Brain pericyte (primary cell): ENCODE data around the gene RPL27.
"Not testable (repeated sequence)": the region's sequence is repeated elsewhere in the genome, so short reads cannot be mapped to it uniquely, and the experiment has no call there.

Experiments used
- DNase-seq: peaks from one replicate; pipeline ENCODE4 v3.0.0-alpha.2; 2012; ENCODE audit warnings: low read depth, low spot score

The RPL27 gene

DNA sequence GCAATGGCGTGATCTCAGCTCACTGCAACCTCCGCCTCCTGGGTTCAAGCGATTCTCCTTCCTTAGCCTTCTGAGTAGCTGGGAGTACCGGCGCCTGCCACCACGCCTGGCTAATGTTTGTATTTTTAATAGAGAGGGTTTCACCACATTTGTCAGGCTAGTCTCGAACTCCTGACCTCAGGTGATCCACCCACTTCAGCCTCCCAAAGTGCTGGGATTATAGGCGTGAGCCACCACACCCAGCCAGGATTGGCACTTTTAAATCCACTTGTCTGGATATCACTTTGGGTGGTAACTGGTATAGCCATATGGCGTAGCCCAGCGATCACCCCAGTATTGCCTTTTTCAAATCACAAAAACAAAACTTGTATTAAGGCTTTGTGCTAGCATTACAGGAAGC, 4.3 kb upstream of the RPL27 start:
- not testable (repeated sequence) for DNase-seq

DNA sequence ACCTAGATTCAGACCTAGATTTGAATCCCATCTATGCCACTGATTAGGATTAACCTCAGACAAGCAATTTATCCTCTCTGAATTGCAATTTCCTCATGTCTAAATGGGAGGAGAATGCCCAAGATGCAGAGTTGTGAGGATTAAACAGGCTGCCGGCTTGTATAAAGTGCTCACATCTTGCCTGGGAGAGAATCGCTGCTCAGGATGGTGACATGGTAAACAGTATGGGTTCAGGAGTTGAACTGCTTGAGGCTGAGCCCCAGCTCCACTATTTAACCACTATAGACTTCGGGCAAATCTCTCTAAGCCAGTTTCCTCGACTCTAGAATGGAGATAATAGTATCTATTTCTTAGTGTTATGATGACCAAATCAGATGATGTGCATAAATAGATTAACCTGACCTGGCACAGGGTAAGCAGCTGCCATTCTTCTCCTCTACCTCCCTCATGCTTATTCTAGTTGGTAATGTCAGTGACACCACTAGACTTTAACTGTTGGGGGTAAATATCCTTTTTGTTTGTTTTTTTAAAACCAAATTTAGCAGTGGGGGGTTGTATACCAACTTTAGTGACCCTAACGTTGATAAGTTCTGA, 732 bp upstream of the RPL27 start:
- no peak for DNase-seq

DNA sequence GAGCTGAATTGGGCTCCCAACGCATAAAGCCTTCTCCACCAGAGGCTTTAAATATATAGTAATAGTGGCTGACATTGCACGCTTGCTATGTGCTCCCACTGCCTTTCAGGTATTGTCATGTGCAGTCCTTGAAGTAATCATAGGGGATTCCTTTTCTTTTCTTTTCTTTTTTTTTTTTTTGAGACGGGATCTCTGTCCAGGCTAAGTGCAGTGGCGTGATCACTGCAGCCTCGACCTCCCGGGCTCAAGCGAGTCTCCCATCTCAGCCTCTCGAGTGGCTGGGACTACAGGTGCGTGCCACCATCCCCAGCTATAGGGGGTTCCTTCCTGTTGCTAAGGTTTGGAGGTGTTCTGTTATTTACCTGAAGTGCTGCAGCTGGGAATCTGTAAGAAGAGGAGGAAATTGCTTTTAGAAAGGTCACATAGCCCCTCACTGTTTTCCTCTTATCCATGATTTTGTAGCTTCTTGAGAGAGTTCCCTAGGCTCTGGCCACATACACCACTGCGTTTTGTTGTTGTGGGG, 845 bp downstream of the RPL27 start:
- DNase-seq = no peak

DNA sequence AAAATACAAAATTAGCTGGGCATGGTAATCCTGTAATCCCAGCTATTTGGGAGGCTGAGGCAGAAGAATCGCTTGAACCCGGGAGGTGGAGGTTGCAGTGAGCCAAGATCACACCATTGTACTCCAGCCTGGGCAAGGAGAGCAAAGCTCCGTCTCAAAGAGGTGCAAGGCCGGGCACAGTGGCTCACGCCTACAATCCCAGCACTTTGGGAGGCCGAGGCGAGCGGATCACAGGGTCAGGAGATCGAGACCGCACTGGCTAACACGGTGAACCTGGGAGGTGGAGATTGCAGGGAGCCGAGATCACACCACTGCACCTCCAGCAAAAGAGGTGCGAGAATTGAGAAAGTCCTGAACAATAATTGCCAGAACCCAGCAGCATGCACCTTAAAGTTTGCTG, 2.7 kb downstream of the RPL27 start:
- not testable (repeated sequence) for DNase-seq

DNA sequence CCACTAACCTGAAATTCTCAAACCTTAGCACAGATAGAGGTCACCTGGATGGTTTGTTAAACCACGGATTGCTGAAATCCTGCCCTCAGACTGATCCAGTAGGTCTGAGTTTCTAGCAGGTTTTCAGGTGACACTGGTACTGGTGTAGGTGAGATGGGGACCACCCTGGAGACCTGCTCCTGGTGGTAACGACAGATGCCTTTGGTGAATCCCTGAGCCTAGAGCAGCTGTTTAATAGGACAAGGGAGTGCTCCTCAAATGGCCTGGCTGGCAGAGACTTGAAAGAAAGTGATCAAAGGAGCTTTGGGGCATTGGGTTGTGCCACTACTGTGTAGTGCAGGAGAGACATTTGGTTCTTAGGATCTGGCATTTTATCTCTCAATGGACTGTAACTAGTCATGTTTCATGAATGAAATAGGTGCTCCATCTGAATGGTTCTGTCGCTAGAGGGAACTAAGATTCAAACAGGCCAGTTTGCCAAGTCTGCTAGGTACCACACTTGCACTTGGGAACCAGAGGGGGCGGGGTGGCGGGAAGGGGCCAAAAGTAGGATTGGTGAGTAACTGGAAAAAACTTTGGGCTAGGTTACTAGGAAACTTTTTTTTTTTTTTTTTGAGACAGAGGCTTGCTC, 5.4 kb downstream of the RPL27 start:
- DNase-seq = no peak

DNA sequence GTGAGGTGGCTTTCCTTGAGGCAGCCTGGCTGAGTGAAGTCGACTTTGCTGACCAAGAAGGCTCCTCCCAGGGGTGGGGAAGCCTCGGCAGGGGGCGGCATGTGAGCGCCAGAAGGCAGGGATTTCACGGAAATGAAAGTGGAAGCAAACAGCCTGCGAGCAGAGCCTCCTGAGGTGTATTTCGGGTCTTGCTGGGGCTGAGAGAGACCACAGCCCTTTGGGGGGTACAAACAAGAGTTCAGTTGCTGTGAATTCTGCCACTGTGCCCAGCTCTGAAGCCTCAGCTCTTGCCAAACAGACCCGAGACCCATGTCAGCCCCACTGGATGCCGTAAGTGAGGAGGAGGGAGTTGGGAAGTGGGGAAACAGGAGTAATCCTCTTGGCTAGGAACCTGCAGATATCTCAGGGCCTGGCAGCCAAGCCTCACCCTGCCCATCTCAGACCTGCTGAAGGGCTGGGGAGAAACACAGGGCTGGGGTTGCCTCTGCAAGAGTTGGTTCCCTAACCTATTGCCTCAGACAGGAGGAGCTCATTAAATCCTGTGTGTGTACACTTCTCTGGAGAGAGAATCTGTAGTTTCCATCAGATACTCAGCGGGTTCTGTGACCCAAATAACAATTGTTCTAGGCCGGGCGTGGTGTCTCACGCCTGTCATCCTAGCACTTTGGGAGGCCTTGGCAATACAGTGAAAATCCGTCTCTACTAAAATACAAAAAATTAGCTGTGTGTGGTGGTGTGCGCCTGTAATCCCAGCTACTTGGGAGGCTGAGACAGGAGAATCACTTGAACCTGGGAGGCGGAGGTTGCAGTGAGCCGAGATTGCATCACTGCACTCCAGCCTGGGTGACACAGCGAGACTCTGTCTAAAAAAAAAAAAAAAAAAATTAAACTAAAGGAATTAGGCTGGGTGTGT, 8.7 kb downstream of the RPL27 start, which contains the start of gene IFI35:
IFI35 (plus strand) TSS at position 146 of the 913 bp plus-strand sequence; CDS start at position 310, 164 bp downstream.
- peak; percentile 58 for DNase-seq

DNA sequence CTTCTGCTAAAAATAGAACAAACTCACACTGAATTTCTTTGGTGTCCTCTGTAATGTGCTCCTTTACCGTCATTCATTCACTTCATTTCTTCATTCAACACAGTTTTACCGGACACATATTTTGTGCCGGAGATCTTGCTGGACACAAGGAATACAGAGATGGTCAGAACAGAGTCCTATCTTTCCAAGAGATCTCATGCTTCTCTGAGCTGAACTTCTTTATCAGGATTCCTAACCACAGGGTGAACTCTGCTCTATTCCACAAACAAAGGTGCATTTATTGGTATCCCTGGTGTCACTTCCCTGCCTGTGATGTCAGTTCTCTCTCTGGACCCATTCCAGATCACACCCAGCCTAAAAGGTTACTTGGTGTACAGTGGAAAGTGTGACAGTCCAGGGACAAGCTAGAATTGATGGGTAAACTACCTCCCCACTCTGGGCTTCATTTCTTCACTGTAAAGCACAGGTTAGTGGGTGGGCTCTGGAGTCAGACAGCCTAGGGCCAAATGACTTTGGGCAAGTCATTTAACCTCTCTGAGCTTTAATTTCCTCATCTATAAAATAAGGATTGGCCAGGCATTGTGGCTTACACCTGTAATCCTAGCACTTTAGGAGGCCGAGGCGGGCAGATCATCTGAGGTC, 12.6 kb downstream of the RPL27 start:
- no peak for DNase-seq

DNA sequence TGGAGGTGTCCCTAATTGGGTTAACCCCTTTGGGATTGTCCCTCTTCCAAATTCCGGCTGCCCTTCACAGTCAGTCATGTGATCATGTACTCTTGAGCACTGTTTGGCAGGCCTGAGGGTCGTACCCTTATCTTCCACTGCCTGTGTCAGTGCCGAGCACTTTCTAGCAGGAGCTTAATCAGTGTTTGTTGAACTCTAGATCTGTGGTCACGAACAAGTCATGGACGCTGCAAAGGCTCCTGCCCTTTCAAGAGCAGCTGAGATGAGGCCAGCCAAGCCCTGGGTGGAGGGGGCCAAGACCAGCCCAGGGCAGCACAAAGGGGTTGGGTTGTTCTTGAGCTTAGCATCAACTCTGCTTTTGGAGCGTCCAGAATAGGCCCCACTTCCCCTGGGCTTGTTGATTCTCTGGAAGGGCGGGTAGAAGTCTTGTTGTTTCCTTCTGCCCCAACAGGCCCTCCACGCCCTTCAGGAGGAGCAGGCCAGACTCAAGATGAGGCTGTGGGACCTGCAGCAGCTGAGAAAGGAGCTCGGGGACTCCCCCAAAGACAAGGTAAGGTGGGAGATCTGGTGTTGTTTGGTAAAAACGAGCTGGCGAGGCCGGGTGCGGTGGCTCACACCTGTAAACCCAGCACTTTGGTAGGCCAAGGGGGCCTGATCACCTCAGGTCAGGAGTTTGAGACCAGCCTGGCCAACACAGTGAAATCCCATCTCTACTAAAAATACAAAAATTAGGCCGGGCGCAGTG, 13.7 kb downstream of the RPL27 start:
- DNase-seq = no peak

DNA sequence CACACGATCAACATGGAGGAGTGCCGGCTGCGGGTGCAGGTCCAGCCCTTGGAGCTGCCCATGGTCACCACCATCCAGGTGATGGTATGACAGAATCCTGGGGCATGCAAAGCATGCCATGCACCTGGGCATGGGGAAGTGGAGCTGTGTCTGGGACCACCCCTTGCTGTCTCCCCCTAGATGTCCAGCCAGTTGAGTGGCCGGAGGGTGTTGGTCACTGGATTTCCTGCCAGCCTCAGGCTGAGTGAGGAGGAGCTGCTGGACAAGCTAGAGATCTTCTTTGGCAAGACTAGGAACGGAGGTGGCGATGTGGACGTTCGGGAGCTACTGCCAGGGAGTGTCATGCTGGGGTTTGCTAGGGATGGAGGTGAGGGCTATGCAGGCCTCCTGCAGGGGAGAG, 15.1 kb downstream of the RPL27 start:
- DNase-seq = no peak

DNA sequence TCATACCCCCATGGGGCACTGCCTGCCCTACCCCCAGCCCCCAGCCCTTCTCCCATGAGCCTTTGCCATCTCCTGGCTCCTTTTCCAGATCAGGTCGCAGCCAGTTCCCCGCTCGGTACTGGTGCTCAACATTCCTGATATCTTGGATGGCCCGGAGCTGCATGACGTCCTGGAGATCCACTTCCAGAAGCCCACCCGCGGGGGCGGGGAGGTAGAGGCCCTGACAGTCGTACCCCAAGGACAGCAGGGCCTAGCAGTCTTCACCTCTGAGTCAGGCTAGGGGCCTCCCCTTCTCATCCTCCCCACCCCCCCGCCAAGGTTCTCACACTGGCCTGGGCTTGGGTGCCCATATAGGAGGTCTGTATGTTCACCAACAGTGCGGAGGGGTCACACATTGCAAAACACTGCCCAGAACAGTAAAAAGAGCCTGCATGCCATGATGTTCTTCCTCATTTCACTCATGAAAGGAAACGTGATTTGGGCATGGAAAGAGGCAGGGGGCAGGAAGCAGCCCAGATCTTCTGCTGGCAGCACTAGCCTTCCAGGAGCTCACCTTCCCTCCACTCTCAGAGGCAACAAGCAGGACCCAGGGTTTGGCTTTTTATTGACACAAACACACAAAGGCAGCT, 15.9 kb downstream of the RPL27 start:
- no peak for DNase-seq

DNA sequence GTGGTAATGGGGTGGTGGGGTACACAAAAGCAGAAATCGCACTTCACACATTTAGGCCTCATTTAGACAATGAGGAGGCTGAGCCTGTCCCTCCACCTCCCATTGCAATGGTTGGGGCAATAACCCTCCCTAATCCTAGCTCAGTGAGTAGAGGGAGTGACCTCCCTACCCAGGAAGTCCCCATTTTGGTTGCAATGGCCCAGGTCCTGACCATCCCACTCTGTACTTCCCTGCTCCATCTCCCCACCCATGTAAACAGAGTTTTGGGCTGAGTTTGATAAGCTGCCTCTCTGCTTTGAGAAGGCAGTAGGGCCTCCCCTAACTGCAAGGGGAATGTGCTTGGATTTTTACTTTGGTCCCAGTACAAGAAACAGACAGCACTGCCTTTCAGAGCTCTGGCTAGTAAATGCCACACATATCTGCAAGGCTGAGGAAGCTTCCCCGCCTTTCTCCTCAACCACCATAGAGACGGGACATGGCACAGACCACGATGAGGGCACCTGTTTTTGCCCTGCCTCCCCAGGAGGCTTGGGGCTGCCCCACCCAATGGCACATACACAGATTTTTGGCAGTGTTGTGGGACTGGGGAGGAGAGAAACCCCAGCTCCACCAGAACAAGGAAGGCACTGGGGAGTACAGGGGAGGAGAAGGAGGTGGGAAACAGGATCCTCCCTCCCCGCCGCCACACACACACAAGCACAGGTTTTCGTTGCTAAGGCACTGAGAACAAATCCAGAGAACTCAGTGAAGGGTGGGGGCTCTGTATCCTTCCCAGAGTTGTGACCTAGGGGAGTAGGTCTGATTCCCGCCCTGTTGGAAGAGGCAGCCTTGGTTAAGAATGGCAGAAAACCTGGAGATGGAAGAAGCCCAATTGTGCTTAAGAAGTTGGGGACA, 16.7 kb downstream of the RPL27 start:
- DNase-seq = no peak

DNA sequence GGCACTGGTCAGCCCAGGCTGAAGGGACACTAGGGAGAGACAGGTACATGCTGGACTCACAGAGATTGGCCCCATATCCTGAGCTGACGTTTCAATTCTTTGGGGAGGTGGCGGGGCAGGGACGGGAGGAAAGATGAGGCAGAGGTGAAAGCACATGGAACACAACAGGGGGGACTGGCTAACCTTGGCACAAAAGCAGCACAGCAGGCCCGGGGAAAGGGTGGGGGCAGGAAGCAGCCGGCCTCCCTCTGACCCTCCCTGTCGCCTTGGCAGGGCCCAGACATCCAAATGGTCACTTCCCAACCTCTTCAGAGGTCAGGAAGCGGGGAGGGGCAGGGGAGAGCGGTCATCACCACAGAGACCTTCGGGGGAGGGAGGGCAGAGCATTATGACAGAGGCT, 17.4 kb downstream of the RPL27 start:
- DNase-seq = no peak

DNA sequence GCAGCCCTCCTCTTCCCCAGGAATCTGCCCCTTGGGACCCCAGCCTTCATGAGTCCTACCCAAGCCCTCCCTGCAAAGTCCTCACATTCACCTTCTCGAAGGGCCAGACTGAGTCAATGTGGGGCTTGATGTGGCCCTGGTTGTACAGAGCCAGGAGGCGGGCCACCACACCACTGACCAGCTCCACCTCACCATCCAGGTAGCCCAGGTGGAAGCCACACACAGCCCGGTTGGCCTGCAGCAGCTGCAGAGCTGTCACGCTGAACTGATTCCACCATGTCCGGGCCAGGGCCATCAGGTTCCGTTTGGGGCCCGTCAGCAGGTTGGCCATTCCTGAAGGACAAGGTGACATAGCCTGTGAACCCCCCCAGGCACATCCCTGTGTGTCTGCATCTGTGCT, 18.0 kb downstream of the RPL27 start:
- DNase-seq = no peak

DNA sequence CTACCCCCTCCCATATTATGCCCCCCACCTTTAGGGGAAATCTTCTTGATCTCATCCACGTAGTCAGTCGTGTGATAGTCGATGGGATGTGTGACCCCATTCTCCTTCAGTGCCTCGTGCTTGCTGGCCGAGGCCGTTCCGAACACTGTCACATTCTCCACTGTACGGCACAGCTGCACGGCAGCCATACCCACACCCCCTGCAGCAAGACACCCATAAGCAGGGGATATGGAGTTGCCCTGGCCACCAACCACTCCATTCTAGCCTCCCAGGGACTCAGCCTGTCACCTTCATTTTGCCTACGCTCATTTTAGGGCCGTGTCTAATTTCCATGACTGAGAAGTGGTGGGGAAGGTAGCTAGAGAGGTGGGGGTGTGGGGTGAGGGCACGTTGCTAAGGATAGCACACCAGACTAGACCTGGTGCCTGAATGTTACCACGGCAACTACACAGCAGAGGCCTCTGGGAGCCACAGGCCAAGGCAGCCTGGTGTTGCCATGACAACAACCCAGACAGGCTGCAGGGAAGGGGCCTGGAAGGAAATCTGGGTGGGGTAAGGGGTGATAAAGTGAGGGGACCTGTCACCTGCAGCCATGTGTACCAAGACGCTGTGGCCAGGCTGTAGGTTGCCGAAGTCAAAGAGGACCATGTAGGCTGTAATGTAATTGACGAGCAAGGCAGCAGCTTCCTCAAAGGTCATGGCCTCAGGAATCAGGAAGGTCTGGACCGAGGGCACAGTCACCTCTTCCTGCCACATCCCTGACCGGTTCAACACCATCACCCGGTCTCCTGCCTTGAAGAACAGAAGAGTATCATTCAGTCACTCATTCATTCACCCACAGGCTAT, 20.0 kb downstream of the RPL27 start:
- no peak for DNase-seq

DNA sequence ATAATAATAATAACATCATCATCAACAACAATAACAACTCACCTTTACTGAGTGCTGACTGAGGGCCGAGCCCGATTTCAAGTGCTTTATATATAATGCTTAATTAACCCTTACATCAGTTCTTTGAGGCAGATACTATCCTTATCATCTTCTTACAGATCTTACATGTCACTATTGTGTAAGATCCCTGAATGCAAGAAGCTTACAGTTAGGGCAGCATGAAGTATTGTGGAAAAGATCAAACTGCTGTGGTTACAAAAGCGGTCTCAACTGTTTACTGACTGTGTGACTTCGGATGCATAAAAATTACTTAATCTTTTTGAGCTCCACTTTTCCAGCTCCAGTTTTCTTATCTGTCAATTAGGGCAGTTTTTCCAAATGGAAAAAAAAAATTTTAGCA, 20.7 kb downstream of the RPL27 start:
- DNase-seq = no peak

DNA sequence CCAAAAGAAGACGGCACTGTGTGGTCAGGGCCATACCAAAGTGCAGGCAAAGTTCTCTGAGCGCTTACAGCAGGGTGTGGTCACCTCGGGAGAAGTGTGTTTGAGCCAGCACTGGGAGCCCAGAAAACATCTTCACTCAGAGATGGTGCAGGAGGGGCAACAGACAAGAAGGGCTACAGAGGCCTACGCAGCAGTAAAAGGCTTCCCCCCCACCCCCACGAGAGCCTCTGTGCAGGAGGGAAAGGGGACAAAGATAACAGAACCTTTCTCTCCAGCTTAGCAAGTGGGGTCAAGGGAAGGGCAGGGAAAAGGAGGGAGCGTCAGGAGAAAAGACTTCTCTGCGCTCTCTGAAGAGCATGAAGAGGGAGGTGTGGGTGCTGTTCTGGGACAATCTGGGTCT, 21.2 kb downstream of the RPL27 start:
- DNase-seq = no peak

DNA sequence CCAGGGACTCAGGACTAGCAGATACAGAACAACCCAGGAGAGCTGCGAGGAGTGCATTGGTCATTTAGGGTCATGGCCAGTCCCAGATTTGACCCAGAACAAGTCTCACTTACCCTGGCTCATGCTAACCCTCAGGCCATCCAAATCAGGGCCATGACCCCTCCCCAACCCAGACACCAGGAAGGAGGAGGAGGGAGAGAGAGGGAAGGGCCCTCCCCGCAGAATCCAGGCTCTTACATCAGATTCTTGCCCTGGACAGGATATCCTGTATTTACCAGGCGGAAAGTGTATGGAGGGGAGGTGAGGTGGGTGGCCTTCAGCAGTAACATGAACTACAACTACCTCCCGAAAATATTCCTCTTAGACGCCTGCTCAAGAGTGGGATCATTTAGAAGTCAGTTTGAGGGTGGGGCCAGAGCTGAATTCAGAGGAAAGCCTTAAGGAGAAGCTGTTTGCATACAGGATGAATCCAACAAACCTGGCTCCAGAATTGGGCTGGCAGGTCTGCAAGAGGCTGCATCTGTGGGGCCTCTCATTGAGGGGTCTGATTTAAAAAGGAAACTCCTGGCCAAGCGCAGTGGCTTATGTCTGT, 21.9 kb downstream of the RPL27 start:
- DNase-seq = no peak
